Measurements from ENCODE around the gene OR5D18.

GRCh38 chr11:55847453-55847852 is 28.0 kb downstream of the OR5D18 start:
- TF ChIP-seq RAD21 (conservative IDR thresholded peaks at IDR 0.05 in 1 of 2, IDR thresholded peaks at IDR 0.05 in 1 of 2) (no peak), REST (IDR thresholded peaks at IDR 0.05) (no peak), CHD4 (IDR thresholded peaks at IDR 0.05; ENCODE audit: borderline replicate concordance) (no peak), CTCF (IDR thresholded peaks at IDR 0.05) (no peak), POLR2A (IDR thresholded peaks at IDR 0.05; ENCODE audit: low read length) (no peak), E2F6 (IDR thresholded peaks at IDR 0.05; ENCODE audit: borderline replicate concordance, low read depth) (no peak), KDM5A (IDR thresholded peaks at IDR 0.05) (no peak), NPAS2 (CRISPR knock-in tag; IDR thresholded peaks at IDR 0.05; ENCODE audit: borderline replicate concordance) (no peak), EP300 (IDR thresholded peaks at IDR 0.05) (no peak), RARB (CRISPR knock-in tag; IDR thresholded peaks at IDR 0.05) (no peak), ZSCAN20 (CRISPR knock-in tag; IDR thresholded peaks at IDR 0.05) (no peak)
